ENCODE data around the gene LCE3E. TPM values are rescaled to one million over a fixed set of nuclear protein-coding genes. Genes with fewer than 3 reads are reported as not detected.
"Not testable (repeated sequence)": the region's sequence is repeated elsewhere in the genome, so short reads cannot be mapped to it uniquely, and the experiment has no call there.

LCE3E gene
- not detected in 2 replicates for total RNA-seq

GRCh38 chr1:152566681-152567080 lies at the start of gene LCE3E:
LCE3E (minus strand) TSS chr1:152566780; CDS start chr1:152566208, 572 bp downstream.
- intact Hi-C loops (cut with micrococcal nuclease): no loop called here

GRCh38 chr1:152613511-152613910 lies 46.9 kb upstream of the LCE3E start, which contains the start of gene LCE3B:
LCE3B (plus strand) TSS chr1:152613811; CDS start chr1:152613811, 0 bp downstream.
- intact Hi-C loops (cut with micrococcal nuclease): no loop called here

- intact Hi-C loops (cut with micrococcal nuclease): no loop called here
Measured at GRCh38 chr1:152599934-152600333, 33.4 kb upstream of the LCE3E start, which contains the start of gene LCE3C. LCE3C (plus strand) TSS chr1:152600234; CDS start chr1:152600732, 498 bp downstream.

- intact Hi-C loops (cut with micrococcal nuclease): no loop called here
Measured at GRCh38 chr1:152596986-152597385, 30.4 kb upstream of the LCE3E start.

- intact Hi-C loops (cut with micrococcal nuclease): no loop called here
Measured at GRCh38 chr1:152585586-152585985, 19.0 kb upstream of the LCE3E start.

- intact Hi-C loops (cut with micrococcal nuclease): no loop called here
Measured at GRCh38 chr1:152582647-152583046, 16.1 kb upstream of the LCE3E start.

- intact Hi-C loops (cut with micrococcal nuclease): no loop called here
Measured at GRCh38 chr1:152580433-152580832, 13.9 kb upstream of the LCE3E start, which contains the start of gene LCE3D. LCE3D (minus strand) TSS chr1:152580516; CDS start chr1:152579936, 580 bp downstream.

GRCh38 chr1:152579526-152579925 lies 12.9 kb upstream of the LCE3E start:
- intact Hi-C loops (cut with micrococcal nuclease): not testable (repeated sequence)

GRCh38 chr1:152577168-152577567 lies 10.6 kb upstream of the LCE3E start:
- intact Hi-C loops (cut with micrococcal nuclease): no loop called here

- intact Hi-C loops (cut with micrococcal nuclease): no loop called here
Measured at GRCh38 chr1:152565535-152566215, 905 bp downstream of the LCE3E start.

GRCh38 chr1:152565115-152565514 lies 1.5 kb downstream of the LCE3E start:
- intact Hi-C loops (cut with micrococcal nuclease): no loop called here

GRCh38 chr1:152548358-152548757 lies 18.2 kb downstream of the LCE3E start:
- intact Hi-C loops (cut with micrococcal nuclease): not testable (repeated sequence)

GRCh38 chr1:152546704-152547103 lies 19.9 kb downstream of the LCE3E start:
- intact Hi-C loops (cut with micrococcal nuclease): no loop called here

GRCh38 chr1:152543820-152544219 lies 22.8 kb downstream of the LCE3E start:
- intact Hi-C loops (cut with micrococcal nuclease): no loop called here

GRCh38 chr1:152539901-152540300 lies 26.7 kb downstream of the LCE3E start:
- intact Hi-C loops (cut with micrococcal nuclease): no loop called here

GRCh38 chr1:152537496-152537895 lies 29.1 kb downstream of the LCE3E start:
- intact Hi-C loops (cut with micrococcal nuclease): no loop called here

- intact Hi-C loops (cut with micrococcal nuclease): no loop called here
Measured at GRCh38 chr1:152535774-152536173, 30.8 kb downstream of the LCE3E start.

GRCh38 chr1:152533327-152533938 lies 33.1 kb downstream of the LCE3E start:
- intact Hi-C loops (cut with micrococcal nuclease): no loop called here

- intact Hi-C loops (cut with micrococcal nuclease): no loop called here
Measured at GRCh38 chr1:152525080-152525641, 41.4 kb downstream of the LCE3E start.

GRCh38 chr1:152520561-152521090 lies 46.0 kb downstream of the LCE3E start:
- intact Hi-C loops (cut with micrococcal nuclease): no loop called here

GRCh38 chr1:152519851-152520250 lies 46.7 kb downstream of the LCE3E start:
- intact Hi-C loops (cut with micrococcal nuclease): no loop called here

- intact Hi-C loops (cut with micrococcal nuclease): no loop called here
Measured at GRCh38 chr1:152517237-152517811, 49.3 kb downstream of the LCE3E start.

Measured in T-helper 1 cell treated with Interleukin-12 subunit alpha and Interleukin-12 subunit beta and Interleukin-4 antibody, amounts not matched to agents 30 ng/mL and 1 ng/mL, for 36 hours (primary cell).